ENCODE data around the gene ARMC3. TPM values are rescaled to one million over a fixed set of nuclear protein-coding genes. Genes with fewer than 3 reads are reported as not detected.

Gene ARMC3
- total RNA-seq, 1 experiment from 2014 or later: 0.28 TPM

- TF ChIP-seq ZNF425 (CRISPR knock-in tag; conservative IDR thresholded peaks at IDR 0.05) (no peak), HMGA2 (CRISPR knock-in tag; IDR thresholded peaks at IDR 0.05) (no peak), ZNF396 (CRISPR knock-in tag; IDR thresholded peaks at IDR 0.05; ENCODE audit: borderline replicate concordance) (no peak), FOXP1 (CRISPR knock-in tag; IDR thresholded peaks at IDR 0.05; ENCODE audit: borderline replicate concordance) (no peak), NR2C2 (CRISPR knock-in tag; IDR thresholded peaks at IDR 0.05) (no peak), MLX (CRISPR knock-in tag; IDR thresholded peaks at IDR 0.05) (no peak), RORB (CRISPR knock-in tag; IDR thresholded peaks at IDR 0.05) (no peak), ATF2 (CRISPR knock-in tag; IDR thresholded peaks at IDR 0.05; ENCODE audit: borderline replicate concordance, low read depth) (no peak), NFATC4 (CRISPR knock-in tag; IDR thresholded peaks at IDR 0.05) (no peak), ERG (CRISPR knock-in tag; IDR thresholded peaks at IDR 0.05) (no peak), ZNF138 (CRISPR knock-in tag; conservative IDR thresholded peaks at IDR 0.05) (no peak), ZNF219 (CRISPR knock-in tag; IDR thresholded peaks at IDR 0.05; ENCODE audit: borderline replicate concordance) (no peak), USF1 (CRISPR knock-in tag; IDR thresholded peaks at IDR 0.05) (no peak), STAT6 (CRISPR knock-in tag; conservative IDR thresholded peaks at IDR 0.05; ENCODE audit: low read depth) (no peak), NFYB (CRISPR knock-in tag; conservative IDR thresholded peaks at IDR 0.05; ENCODE audit: low read depth) (no peak), ZNF512 (CRISPR knock-in tag; IDR thresholded peaks at IDR 0.05; ENCODE audit: borderline replicate concordance) (no peak), CREM (CRISPR knock-in tag; IDR thresholded peaks at IDR 0.05) (no peak), AFF4 (CRISPR knock-in tag; IDR thresholded peaks at IDR 0.05; ENCODE audit: borderline replicate concordance) (no peak), ZNF423 (CRISPR knock-in tag; IDR thresholded peaks at IDR 0.05) (no peak), PREB (CRISPR knock-in tag; IDR thresholded peaks at IDR 0.05; ENCODE audit: borderline replicate concordance) (no peak)
- DNase-seq (ENCODE audit: low spot score) (no peak), ATAC-seq (no peak)
- no peaks in the 10 kb centered on the region for H3K27me3 Mint-ChIP-seq (ENCODE audit: low read depth)
- H3K9me3 Mint-ChIP-seq: peaks cover 10% of the 10 kb centered on the region
- H3K4me1 Mint-ChIP-seq: peaks cover 2% of the 10 kb centered on the region; the same call in 1 of the 2 replicates
- no peak overlapping the region for H3K27ac Mint-ChIP-seq
- POLR2A ChIA-PET: no interaction called here
- no peak overlapping the region for H3K4me3 Mint-ChIP-seq
- CTCF ChIA-PET: no interaction called here
- H3K36me3 Mint-ChIP-seq: peaks cover 3% of the 10 kb centered on the region; the same call in 1 of the 2 replicates
Measured at GRCh38 chr10:22958338-22958737, 30.5 kb downstream of the ARMC3 start.
